HG03066 (cell line): Measurements from ENCODE around the gene TBC1D21.

Experiments used
- ATAC-seq: cut with Tn5 transposase; IDR thresholded peaks from one replicate; pipeline ENCODE4 v1.9.1; 2021; ENCODE audit warnings: low read depth; ENCODE audit not compliant: unreplicated experiment

Gene TBC1D21

DNA sequence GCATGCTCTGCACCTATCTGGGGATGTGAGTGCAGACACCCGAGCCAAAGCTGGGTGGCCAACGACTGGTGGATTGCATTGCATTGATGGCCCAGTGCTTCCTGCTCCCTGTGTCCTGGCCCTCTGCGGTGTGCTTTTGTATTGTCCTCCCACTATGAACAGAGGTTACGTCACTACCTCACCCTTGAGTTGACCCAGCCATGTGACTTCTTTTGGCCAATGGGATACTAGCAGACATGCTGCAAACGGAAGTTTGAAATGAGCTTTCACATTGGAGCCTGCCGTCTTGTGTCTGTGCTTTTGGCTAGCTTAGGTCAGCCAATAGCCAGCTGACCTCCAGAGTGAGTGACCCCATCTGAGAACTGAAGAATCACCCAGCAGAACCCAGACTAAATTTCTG lies 15.3 kb upstream of the TBC1D21 start:
- ATAC-seq, result no peak

DNA sequence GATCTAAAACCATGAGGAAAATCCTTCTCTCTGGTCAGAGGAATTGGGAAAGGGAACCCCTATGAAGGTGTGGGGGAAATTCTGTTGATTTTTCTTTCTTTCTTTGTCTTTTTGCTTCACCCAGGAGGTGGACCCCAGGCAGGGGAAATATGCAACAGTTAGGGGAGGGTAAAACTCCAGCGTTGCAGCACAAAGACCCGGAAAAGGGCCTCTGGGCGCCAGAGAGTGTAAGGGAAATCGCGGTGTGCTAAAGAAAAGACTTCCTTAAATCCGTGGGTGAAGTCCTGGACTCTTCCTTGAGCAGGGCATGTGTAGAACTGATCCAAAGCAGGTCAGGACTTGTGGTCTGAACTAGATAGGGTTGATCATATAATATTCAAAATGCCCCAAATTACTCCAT lies 11.1 kb upstream of the TBC1D21 start:
- no peak for ATAC-seq

DNA sequence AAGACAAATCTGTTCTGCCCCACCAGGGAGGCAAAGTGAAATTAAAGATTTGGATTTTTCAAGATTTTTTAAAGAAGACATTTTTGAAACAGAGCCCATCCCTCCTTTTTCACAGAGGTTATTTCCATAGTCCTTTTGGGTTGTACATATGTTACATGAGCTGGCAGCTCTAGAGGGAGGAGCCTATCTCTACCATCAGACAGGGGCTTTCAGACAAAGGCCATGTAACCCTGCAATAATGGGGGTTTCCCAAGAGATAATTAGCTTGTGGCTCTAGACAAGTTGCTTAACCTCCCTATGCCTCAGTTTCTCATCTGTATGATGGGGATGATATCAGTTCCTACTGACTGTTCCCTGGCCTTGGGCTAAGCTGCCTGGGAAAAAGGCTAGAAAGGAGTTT lies 8.0 kb upstream of the TBC1D21 start:
- no peak for ATAC-seq

GRCh38 chr15:73865904-73866303 lies 7.5 kb upstream of the TBC1D21 start:
- ATAC-seq, result no peak

DNA sequence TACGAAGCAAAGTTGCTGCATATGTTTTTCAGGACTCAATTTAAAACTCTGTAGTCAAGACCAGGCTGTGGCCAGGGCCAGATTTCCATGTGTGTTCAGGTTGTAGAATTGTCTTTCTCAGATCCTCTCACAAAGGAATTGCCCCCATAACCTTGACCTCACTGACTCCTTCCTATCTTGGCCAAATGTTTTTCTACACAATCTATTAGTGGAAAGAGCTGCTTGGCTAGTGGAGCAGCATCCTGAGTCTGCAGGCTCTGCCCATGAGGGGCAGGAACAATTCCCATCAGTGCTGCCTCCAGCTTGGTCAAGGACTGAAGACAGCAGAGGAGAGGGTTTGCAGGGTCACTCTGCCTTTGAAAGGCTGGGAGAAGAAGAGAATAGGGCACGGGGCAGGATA lies 6.9 kb upstream of the TBC1D21 start:
- no peak for ATAC-seq

DNA sequence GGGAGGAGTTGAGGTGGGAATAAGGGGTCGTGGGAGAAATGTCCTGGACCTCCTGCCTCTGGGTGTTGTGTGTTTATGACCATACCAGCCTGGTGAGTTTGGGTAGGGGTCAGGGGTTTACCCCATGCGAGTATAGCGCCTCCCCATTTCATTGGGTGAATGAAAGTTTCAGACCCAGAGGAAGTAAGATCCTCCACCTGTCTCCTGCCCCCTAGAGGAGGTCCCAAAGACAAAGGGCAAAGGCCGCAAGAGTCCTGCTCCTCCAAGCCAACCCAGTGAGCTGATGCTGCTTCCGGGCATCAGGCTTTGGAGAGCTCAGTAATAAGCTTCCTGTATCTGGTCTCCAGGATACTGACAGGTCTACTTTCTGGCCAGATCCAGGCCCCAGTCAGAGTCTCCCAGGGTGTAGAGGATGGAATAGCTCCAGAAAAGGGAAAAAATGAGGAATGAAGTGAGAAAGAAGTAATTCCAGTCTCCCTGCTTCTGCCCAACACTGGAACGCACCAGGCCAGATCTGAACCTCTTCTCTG lies 6.4 kb upstream of the TBC1D21 start:
- no peak for ATAC-seq

GRCh38 chr15:73867426-73867825 lies 5.9 kb upstream of the TBC1D21 start:
- ATAC-seq, result no peak

GRCh38 chr15:73867956-73868355 lies 5.4 kb upstream of the TBC1D21 start:
- no peak for ATAC-seq

DNA sequence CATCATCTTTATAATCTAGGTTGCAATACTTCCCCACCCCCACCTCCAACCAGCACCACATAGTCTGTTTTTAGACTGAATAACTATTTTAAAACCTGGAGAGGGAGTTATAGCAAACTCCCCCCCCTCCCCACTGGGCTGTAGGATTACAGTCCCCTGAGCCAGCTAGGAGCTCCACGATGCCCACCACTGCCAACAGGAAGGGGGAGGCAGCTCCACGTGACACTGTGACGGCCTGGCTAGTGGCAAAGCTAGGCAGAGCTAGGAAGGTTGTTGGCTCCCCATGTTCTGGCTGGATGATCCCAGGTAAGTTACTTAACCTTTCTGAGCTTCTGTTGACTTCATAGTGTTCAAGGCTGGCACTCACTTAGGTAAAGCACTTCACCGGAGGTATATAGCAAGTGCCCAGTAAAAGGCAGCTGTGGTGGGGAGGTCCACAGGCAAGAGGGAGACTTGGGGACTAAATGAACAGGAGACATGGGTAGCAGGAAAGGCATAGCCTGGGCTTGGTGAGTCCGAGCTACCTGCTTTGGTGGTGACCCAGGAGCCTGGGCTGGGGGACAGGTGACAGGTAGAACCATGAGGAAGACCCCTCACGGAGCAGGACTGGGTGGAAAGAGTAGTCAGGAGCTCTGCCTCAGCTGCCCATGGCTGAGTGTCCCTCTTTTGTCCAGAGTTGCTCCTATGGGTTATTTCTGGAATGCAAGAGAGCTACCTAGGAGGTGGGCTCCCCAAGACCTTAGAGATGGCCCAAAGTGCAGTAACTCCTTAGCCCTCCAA lies 4.0 kb upstream of the TBC1D21 start:
- ATAC-seq, result no peak

DNA sequence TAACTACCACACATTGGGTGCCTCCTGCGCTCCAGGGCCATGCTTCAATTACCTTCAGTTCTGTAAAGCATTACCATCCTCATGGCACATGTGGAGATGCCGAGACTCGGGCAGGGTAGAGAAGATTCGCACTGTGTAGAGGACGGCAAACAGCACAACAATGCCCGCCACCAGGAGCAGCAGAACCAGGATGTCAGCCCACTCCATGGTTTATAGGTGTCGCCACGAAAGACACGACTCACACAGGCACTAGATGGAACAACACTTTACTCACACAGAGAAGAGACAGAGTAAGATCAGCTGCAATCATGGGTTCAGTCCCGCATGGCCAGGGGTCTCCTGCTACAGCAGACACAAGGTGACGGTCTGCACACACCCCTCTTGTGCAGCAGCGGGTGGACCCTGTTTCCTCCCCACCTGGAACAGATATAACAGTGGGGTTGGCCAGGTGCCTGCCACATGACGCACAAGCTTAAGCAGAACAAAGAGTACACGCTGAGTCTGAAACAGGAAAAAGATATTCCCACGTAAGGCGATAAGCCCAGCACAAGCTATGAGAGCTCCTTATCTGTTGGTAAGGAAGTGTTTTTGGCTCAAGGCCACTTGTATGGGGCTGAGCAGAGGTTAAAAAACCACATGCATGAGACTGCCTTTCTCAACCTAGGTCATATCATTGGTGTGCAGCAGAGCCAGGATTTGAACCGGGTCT lies 2.5 kb upstream of the TBC1D21 start:
- no peak for ATAC-seq

DNA sequence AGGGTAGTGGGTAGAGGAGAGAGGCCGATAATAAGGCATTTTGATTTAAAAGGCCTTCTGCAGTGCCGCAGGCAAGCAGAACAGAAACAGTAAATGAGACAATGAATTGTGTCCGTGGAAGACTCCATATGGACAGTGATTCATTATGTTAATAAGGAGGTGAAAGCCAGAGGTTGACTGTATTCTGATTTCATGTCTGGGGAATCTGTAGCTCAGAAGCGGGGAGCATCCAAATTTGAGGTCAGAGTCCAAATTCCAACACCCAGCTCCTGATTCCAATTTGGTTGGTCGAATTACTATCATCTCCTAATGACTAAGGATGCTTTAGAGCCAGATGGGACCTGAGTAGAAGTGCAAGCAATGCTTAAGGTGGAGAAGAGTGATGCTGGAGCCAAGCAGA lies 1.0 kb upstream of the TBC1D21 start:
- no peak for ATAC-seq

GRCh38 chr15:73873889-73874511 lies 636 bp downstream of the TBC1D21 start:
- ATAC-seq, result no peak

DNA sequence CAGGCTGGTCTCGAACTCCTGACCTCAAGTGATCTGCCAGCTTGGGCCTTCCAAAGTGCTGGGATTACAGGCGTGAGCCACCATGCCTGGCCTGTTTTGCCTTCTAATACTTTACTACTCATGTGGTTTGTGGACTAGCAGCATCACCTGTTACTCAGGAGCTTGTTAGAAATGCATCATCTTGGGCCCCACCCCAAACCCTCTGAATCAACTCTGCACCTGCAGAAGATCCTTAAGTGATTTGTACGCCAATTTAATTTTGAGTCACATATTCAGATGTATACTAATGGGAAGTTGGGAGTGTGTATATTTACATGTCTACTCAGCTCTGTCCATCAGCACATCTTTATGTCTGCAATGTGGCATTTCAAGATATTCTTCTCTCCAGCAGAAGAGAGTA lies 6.1 kb downstream of the TBC1D21 start:
- ATAC-seq, result no peak

DNA sequence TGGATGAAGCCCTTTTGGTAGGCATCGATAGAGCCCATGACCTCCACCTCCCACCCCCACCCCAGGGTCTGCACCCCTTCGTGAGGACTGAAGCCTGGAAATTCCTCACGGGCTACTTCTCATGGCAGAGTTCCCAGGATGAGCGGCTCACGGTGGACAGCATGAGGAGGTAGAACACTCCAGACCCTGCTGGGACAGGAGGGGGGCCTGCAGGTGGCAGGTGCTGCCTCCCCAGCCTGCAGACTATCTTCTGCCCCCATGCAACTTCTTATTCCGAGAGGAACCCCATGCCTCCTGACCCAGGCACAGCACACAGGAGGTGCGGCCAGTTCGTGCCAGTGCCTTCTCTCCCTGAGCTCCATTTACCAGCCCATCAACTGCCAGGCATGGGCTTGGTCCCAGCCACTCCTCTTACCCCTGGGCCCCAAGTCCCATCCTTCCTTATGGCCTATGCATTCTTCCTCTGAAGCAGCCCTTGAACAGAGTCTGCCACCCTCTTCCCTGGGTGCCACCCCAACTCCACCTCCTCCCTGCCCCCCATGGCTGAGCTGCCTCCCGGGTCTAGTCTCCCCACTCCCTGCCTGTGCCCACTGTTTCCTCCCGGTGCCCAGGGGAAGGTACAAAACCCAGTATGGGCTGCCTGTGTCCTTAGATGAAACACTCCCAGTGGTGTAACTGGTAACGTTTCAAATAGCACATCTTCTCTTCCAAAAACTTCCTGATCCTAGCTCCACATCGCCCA lies 8.4 kb downstream of the TBC1D21 start:
- no peak for ATAC-seq

DNA sequence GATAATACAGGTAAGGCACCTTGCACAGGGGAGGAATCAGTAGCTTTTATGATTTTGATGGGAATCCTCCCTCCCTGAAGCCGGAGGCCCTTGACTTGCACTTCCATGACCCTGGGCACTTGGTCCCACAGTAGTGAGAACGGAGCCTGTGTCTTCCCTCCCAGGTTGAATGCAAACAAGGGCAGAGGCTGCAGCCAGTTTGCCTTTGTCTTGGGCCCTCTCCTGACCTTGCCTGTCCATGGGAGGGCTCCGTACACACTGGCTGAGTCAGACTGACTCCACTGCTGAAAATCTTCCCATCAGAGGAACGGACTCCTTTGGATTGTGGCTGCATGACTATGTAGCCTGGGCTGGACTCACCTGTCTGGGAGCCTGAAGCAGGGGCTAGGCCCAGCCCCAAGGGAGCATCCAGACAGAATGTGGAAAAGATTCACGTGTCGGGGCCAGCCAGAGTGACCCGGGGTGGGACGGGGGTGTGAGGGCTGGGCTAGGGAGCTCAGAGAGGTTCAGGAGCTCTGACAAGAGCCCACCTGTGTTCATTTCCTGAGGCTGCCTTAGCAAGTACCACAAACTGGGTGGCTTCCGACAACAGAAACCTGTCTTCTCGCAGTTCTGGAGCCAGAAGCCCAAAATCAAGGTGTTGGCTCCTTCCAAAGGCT lies 9.5 kb downstream of the TBC1D21 start:
- no peak for ATAC-seq

DNA sequence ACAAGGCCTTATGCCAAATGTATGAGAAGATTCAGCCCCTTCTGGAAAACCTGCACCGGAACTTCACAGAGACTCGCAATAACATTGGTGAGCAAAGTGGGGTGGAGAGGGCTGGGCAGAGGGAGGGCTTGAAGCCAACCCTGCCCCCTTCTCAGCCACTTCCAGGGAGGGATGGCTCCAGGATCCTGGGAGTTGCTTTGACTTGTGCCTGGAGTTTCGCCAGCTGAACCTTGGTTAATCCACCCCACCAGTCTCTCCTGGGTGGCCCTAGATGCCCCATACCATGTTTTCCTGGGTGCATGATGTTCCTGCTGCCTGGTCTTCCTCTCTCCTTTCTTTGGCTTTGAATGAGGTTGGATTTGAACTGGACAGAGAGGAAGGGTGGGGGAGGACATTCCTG lies 10.8 kb downstream of the TBC1D21 start:
- no peak for ATAC-seq

GRCh38 chr15:73885954-73886700 lies 12.8 kb downstream of the TBC1D21 start:
- ATAC-seq, result no peak

- ATAC-seq, result no peak
Measured at GRCh38 chr15:73886717-73887345, 13.5 kb downstream of the TBC1D21 start.

- no peak for ATAC-seq
Measured at GRCh38 chr15:73887481-73887880, 14.1 kb downstream of the TBC1D21 start.
